GM19023 (cell line): Measurements from ENCODE around the gene GLI3.

ENCODE experiments used
- ATAC-seq: cut with Tn5 transposase; IDR thresholded peaks from one replicate; pipeline ENCODE4 v1.9.1; 2021; ENCODE audit warnings: mild to moderate bottlenecking, moderate library complexity; ENCODE audit not compliant: unreplicated experiment

The GLI3 gene

GRCh38 chr7:42107484-42108240 is 129.3 kb downstream of the GLI3 start:
- ATAC-seq = no peak

GRCh38 chr7:42106562-42106961 is 130.4 kb downstream of the GLI3 start:
- ATAC-seq = no peak

DNA sequence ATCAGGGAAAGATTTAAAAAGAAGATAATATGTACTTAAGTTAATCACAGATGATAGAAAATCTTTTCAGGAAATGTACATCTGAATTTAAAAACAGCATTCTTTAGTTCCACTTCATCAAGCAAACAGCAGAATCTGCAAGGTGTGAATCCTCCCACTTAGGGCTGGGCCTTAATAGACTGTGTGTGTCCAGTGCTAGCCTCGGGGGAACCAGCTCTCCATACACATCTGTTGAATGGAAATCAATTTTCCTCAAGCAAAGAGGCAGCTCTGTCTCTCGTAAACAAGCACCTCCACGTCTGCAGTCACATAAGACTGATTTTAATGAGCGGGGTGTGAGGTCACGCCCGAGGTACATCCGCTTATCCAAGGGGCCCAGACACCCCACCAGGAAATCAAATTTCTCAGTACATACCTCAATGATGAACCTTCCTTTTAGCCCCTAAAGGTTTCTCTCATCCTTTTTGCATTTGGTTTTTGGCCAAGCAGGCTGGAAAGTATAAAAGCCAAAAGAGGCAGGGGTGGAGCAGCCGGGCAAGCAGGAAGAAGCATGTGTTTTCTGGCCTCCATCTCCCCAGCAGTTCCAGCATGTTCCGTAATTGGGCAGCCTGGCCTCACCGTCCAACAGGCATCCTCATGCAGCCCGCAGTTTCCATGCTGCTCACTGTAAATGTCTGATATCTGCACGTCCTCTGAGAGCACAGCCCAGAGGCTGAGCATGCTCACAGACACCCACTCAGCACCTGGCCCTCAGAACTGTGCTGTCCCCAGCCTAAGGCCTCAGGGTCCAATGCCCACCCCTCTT is 131.3 kb downstream of the GLI3 start:
- ATAC-seq = no peak

GRCh38 chr7:42104694-42105093 is 132.3 kb downstream of the GLI3 start:
- no peak for ATAC-seq

DNA sequence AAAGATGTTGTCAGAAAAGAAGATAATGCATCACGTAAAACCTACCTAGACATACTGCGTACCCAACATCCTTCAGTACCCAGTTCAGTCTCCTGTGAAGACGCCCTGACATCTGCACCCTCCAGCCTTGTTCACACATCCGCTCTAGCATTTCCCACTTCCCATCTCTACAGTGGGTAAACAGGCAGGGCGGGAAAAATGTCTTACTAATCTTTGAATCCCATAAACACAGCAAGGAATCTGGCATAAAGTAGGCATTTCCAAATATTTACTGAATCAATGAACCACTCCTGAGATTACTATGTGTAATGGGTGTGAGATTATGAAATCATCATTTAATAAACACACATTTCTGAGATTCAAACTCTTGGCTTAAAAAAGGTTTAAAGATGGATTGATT is 132.8 kb downstream of the GLI3 start:
- no peak for ATAC-seq

DNA sequence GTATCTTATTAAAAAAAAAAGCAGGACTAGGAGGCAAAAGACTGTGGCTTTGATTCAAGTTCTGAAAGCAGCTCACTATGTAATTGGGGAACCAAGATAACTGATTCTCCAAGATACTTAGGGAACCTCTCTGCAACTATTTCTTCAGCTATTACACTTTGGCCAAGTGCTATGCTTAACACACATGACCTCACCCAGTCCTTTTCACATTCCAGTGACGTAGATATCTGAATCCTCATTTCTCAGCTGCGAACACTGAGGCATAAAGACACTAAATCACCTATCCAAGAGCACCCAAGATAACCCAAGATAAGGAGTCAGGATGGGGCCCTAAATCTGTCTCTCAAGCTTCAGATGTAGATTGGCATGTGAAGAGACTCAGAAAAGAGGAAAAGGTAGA is 133.6 kb downstream of the GLI3 start:
- ATAC-seq = no peak

- no peak for ATAC-seq
Observed at GRCh38 chr7:42103020-42103419, 134.0 kb downstream of the GLI3 start.

- ATAC-seq = no peak
Observed at GRCh38 chr7:42102301-42102700, 134.7 kb downstream of the GLI3 start.

DNA sequence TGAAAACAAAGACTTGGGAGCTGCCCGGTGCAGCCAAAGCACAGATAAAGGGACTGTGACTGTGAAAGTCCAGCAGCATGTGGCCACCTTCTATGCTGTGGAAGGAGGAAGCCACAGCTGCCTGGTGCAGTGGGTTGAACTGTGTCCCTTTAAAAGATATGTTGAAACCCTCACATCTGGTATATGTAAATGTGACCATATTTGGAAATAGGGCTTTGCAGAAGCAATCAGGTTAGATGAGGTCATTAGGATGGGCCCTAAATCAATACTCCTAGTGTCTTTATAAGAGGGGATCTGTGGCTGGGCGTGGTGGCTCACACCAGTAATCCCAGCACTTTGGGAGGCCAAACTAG is 136.9 kb downstream of the GLI3 start:
- no peak for ATAC-seq

DNA sequence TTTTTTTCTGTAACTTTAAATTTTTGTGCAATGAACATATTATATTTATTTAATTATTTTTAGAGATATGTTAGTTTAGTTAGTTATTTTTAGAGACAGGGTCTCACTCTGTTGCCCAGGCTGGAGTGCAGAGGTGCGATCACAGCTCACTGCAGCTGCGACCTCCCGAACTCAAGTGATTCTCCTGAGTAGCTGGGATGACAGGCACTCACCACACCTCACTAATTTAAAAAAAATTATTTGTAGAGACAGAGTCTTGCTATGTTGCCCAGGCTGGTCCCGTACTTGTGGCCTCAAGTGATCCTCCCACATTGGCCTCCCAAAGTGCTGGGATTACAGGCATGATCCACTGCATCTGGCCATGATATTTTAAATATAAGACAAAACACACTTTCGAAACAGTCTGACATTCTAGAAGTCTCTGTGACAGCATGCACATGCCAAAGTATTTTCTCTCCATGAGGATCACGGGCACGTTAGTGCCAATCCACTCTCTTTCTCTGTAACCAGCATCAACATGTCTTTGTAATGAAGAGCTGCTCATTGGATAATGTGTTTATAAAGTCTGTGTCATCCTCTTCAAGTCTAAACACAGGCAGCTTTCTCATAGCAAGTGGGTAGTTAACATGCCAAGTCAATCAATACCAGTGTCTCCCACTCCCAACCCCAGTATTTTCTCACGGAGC is 137.4 kb downstream of the GLI3 start:
- ATAC-seq = no peak

GRCh38 chr7:42099066-42099465 is 137.9 kb downstream of the GLI3 start:
- ATAC-seq = no peak

GRCh38 chr7:42097752-42098151 is 139.3 kb downstream of the GLI3 start:
- ATAC-seq = no peak

DNA sequence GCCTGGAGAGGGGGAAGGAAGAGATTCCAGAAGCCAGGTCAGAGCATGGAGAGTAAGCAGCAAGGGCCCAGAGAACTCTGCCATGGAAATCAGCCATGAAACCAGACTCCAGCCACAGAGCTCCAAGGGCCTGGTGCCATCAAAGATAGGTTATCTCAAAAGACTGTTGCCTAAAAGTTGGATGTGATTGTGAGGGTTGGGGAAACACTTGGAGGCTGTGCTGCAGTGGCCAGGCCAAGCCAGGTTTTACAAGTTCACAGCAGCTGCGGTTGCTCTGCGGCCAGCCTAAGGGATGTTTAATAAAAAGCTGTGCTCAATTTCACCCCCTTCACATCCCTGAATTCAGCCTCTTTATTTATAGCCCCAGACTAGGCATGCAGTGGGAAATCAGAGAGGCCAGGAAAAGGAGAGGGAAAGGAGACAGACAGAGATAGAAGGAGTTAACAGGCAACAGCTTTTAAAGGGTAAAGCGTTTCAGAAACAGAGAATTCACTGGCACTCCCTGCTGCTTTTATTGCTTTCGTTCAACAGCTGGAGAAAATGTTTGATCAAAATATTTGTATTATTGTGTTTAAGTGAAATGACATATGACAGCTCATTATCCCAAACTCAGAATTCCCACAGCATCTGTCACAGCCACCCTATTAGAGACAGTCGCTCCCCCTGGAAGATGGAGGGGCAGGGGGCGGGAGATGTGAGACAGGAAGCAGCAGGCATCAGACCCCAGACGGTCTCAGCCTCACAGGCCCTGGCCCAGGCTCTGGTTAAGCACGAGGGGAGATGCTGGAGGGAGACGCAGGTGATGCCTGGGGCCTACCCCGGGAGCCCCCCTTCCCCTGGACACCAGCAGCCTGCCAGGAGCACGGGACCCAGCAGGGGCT is 140.1 kb downstream of the GLI3 start:
- ATAC-seq = no peak

GRCh38 chr7:42096268-42096667 is 140.7 kb downstream of the GLI3 start:
- no peak for ATAC-seq

- ATAC-seq = no peak
Observed at GRCh38 chr7:42095791-42096190, 141.2 kb downstream of the GLI3 start.

DNA sequence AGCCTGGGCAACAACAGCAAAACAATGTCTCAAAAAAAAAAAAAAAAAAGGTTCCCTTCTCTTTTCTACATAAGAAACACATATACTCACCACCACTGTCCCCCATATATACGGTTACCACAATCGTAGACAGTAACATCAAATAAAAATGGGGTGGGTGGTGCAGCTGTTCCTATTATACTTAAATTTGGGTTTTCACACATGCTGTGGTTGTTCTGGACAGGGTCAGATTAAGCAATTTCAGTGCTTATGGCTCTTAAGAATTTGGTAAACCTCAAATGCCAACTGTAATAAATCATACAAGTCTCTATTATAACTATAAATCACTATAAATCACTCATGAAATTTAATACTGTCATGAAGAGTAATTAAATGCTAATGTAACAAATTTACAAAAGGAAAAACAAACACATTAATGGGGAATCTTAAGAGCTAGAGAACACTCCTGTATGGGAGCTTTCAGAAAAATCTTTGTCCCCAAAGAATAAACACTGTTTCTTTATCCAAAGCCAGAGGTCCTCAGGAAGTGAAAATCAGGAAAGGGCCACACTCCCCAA is 143.6 kb downstream of the GLI3 start:
- ATAC-seq = no peak

DNA sequence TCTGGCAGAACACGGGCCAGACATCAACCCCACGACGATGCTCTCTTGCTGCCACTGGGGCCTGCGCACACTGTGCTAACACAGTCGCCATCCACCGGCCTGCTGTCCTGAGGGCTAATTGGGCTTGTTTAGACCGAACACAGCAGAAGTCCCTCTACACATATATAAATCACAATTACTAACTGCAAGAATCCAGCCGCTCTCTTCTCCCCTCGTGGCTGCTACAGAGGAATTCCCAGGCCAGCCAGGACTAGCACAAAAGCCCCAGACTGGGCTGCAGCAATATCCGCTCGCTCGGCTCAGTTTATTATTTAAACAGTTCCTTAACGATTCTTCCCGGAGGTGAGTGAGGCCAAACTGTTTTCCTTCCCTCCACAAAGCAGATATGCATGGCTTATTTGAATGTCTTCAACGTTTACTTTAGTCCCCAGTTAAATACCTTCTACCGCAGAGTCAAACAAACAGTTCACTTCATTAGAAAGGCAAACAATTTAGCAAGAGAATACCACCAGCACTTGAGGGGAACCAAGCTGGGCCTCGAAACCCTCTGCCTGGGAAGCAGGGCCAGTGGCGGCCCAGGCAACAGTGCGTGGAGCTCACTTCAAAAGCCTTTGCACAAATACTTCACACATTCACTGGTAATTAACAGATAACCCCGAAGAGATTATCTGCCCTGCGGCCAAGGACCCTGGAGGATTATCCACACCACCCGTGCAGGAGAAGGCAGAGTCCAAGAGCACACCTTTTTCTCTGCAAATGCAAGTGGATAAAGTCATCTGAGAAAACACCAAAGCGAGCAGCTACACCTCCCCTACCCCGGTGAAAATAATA is 145.3 kb downstream of the GLI3 start:
- no peak for ATAC-seq

DNA sequence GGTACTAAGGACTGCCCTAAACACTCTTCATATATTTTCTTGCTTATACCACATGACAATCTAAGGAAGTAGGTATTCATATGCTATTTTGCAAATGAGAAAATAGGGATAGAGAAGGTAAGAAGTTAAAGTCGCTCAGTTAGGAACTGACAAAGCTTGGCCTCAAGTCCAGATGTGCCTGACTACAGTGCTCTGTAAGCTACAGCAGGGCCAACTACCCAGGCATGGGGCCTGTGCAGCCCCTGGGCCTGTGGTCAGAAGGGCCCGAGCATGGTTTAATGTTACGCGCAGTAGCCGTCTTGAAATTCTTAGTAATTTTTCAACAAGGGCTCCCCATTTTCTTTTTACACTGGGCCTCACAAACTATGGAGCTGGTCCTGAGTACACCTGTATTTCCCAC is 146.2 kb downstream of the GLI3 start:
- ATAC-seq = no peak

DNA sequence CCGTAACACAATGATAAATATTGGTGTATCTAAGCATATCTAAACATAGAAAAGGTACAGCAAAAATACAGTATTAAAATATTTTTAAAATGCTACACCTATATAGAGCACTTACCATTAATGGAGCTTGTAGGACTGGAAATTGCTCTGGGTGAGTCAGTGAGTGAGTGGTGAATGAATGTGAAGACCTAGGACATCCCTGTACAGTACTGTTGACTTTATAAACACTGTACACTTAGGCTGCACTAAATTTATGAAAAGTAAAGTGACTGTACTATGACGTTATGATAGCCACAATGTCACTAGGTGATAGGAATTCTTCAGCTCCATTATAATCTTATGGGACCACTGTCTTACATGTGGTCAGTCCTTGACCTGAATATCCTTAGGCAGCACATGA is 147.0 kb downstream of the GLI3 start:
- ATAC-seq = no peak

DNA sequence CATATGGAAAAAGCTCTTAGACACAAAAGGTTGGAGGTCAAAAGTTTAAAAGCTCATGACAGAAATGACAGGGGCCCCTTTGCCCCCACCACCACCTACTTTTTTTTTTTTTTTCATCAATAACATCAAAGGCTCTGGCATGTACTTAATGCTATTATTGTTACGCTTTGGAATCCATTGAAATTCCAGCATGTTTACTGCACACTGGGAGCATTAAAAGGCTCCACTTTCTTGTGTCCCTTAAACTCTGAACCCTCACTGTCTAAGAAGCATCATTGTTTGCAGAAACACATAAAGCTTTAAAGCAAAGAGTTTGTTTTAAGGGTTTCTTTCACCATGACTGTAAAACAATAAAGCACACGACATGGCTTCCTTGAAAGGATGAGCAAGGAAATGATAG is 149.4 kb downstream of the GLI3 start:
- ATAC-seq = no peak
